Cerebellar cortex (tissue), 1 donor: ENCODE results near the gene MAX.
"Not testable (repeated sequence)": the region's sequence is repeated elsewhere in the genome, so short reads cannot be mapped to it uniquely, and the experiment has no call there.

Source experiments
- DNase-seq: peaks from one replicate; pipeline ENCODE4 v3.0.0-alpha.2; 2015; ENCODE audit warnings: low spot score

MAX gene

DNA sequence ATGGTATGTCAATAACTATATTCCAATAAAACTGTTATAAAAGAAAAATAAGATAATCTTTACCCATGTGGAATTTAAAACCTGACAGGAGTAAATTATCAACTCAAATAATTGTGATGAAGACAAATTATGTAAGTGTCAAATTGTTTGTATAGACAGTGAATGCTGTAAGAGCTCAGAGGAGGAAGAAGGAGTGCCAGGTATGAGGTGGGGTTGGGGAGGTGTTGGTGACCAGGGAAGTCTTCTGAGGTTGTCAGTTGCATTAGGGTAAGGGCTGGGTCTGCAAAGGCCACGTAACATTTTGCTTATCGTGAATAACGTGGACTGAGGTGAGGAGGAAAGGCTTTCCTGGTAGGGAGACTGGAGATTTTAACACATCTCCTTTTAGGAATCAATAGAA, 2.5 kb upstream of the MAX start:
- no peak for DNase-seq

DNA sequence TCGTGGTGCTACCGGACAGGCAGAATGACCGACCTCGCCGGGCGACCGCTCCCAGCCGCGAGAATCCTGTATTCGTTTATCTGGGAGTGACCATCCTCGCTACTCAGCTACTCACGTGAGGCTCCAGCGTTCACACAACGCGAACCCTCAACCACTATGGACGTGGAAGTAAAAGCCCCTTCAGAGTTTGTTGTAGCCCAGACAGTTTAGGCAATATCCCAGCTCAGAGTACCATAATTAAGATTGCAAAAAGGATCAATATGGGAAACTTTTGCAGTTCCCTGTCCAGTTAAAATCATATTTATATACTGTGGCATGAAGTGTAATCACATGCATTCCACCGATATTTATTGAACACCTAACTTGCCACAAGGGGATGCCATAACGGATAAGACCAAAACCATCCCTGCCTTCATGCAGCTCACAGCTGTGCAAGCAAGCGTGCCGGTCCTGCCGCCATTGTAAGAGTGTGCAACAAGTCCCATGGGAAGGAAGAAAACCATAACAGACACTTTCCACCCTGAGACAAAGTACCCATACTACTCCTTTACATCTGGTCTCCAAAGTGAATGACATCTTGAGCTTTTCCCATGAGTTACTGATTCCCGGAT, 938 bp upstream of the MAX start:
- DNase-seq = no peak

DNA sequence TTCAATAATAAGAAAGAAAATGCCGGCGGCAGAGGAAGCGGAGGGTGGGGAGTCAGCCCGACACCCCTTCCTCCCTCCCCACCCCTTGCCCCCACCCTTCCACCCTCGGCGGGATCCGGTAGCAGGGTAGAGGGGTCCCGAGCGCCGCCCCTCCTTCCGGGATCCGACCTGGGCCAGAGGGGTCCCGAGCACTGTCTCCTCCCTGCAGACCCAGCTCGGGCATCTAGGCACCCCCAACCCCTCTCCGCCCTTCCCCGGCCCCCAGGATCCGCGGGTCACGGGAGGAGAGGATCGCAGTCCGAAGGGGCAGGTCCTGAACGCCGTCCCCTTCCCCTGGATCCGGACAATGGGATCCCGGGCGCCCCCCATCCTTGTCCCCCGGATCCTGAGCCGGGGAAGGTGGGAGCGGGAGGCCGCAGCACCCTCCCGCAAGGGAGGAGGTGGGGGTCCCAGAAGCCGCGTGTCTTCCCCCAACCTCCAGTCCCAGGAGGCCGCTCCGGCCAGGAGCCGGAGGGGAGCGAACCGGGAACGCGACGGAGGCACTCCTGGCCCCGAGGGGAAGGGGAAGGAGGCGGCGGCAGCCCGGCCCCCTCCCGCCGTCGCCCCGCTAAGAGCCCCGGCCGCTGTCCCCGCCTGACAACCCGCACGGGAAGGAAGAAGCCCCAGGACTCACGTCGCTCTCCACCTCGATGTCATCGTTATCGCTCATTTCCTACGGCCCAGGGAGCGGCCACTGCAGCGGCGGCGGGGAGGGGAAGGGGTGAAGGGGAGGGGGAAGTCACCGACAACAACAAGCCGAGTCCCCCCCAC, 481 bp downstream of the MAX start:
- DNase-seq = no peak

DNA sequence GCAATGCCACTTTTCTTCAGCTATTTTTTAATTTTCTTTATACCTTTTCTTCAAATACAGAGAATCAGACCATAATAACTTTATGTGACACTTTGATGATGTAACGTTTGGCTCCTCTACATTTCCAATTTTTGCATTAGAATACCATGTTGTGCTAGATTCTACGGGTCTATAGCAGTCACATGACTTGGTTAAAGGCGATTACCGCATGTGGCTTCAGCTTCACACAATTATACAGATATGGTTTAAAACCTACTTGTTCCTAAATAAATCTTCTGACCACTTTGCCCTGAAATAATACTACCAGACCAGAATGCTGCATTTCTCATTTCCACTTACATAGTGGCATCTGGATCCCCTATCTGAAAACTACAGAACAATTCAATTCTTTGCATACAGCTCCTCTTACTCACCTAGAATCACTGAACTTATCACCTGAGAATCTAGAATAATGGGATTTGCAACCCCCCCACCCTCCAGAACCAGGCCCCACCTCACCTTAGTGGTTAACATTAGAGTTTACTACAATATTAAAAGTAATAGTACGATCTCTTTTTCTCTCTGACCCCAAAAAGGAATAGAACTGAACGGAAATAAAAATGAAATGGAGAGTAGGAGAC, 1.3 kb downstream of the MAX start:
- DNase-seq = no peak

DNA sequence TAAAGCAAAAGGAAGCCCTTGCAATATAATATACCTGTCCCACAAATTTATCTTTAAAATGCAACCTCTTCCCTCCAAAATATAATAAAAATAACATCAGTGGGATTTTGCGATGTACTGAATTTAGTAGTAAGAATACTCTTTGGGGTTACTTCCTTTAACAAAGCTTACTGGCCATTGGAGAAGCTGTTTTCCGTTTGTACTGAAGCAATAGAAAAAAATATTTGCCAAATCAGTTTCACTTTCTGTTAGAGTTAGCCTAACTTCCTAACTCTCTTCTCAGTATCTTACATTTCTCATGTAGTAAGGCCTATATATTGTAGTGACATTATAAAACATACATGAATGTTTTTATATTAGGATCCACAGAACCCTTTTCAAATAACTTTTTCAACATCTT, 3.7 kb downstream of the MAX start:
- no peak for DNase-seq

DNA sequence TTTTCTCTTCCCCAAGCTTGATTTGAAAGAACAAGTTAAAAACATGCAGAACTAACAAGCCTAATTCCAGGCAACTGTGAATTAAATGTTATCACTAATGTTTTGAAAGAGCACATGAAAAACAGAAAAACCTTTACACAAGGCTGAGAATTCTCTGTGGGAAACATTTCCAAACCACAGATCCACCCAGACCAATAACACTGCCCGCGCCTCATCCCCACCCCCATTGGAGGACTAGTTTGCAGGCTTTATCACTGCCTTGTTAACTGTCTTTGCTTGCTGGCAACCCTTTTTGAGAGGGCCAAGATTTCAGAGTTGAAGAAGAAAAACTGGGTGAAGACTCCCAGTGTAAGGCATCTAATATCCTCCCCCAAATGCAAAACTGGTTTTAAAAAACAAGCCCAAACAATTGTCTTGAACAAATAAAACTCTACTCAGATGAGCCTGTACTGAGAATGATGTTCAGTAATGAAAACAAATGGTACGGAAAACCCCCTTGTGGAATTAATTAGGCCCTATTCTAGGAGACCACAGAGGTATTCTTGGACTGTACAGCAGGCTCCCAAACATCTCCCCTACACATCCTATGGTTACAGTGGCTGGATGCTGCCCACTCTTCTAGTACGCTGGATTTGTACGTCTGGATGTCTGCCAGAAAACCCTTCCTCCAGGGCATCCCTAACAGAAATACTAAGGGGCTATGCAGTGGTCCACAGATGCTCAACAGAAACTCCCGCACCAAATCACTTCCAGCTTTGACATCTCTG, 5.8 kb downstream of the MAX start:
- DNase-seq = no peak

DNA sequence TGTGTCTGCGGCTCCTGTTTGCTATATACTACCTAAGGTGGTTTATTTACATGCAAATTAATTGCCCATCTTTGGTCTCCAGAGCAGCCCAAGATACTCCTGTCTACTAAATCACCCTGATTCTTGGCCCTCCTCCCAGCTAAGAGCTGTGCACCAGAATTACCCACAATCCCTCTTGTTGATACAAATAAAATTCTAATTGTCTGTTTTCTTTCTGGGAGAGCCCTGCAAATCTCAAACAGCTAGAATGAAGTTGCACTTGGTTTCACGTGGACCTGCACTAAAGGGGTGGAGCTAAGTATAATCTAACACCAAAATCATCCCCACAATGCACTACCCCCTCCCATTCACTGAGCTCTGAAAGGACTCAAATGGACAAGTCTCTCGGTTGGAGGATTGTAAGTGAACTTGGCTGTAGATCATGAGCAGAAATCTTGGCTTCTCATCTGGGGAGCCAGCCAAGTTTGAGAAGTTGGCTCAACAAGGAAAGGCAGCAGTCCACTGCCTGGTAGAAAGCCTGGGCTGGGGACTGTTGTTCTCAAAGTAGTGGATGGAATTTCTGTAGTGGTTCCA, 6.6 kb downstream of the MAX start:
- DNase-seq = peak; percentile 77

DNA sequence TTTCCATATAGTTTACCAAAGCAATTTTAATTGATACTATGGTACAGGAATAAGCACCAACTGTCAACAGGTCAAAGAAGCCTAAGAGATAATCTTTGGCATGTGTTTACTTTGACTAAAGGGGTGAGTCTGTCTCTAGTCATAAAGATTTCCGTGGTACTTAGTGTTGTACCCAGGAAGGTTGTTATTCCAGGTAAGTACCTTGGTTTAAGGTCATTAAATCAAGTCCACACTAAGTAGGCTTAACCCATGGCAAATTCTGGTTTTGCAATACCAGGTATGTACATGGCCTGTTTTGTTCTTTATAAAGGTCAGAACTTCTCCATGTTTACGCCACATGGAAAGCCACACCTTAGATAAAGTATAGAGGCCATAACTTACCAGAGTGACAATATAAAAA, 10.0 kb downstream of the MAX start:
- DNase-seq = no peak

DNA sequence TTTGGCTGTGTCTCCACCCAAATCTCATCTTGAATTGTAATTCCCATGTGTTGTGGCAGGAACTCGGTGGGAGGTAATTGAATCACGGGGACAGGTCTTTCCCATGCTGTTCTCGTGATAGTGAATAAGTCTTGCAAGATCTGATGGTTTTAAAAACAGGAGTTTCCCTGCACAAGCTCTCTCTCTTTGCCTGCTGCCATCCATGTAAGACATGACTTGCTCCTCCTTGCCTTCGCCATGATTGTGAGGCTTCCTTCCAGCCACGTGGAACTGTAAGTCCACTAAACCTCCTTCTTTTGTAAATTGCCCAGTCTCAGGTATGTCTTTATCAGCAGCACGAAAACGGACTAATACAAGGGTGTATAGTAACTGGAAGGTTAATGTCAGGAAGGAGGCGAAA, 14.5 kb downstream of the MAX start:
- DNase-seq = not testable (repeated sequence)

DNA sequence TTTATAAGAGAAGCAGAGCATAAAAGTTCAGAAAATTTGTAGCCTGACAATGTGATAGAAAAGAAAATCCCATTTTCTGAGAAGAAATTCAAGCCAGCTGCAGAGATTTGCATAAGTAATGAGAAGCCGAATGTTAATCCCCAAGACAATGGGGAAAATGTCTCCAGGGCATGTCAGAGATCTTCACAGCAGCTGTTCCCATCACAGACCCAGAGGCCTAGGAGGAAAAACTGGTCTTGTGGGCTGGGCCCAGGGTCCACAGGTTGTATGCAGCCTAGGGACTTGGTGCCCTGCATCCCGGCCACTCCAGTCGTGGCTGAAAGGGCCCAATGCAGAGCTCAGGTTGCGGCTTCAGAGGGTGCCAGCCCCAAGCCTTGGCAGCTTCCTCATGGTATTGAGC, 15.6 kb downstream of the MAX start:
- DNase-seq = not testable (repeated sequence)

DNA sequence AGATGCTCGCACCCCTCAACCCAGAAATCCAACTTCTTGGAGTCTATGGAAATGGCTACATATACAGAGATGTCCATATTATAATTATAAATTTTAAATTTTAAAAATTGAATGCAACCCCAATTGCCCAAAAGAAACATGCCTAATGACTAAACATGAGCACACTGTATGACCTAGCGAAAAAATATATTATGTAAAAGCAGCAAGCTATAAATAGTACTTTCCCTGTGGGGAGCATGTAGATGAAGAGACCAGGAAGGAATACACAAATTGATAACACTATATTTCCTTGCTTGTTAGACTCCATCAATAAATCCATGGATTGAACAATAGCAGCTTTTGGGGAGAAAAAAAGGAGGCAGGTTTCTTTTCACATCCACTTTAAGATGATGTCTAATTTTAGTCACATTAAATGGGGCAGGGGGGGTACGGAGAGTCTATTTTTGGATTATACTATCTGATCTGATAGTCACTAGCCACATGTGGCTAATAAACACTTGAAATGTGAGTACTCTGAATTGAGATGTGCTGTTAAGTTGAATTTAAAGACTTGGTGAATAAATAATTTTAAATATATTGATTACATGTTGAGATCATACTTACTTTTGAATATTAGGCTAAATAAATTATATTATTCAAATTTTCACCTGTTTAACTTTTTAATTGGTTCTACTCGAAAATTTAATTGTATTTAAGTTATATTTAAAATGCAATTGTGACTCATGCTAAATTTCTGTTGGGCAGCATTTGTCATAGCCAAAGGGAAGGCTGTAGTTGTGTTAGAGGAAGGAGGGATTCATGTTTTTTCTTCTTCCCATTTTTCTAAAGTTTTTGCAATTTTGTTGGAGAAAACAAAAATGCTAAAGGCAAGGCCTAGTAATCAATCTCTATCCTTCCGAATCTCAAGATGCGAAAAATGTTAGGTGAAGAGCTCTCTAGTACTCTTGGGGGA, 17.5 kb downstream of the MAX start:
- no peak for DNase-seq

DNA sequence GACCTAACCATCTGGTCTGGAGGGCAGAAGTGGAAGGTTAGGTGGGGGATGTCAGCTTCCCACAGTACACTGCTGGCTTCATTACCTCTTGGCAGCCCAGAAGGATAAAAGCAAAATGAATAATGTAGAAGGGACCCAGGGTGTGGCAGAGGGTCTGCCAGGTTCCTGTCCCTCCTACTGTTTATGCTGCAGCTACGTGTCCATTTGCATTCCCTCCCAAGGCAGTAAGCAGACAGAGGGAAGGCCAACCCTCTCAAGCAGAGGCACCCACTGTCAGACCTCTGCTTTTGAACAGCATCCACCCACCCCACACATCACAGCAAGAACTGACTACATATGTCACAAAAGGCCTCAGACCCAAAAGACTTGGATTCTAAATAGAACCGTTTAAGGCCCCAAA, 19.4 kb downstream of the MAX start:
- peak; percentile 30 for DNase-seq

DNA sequence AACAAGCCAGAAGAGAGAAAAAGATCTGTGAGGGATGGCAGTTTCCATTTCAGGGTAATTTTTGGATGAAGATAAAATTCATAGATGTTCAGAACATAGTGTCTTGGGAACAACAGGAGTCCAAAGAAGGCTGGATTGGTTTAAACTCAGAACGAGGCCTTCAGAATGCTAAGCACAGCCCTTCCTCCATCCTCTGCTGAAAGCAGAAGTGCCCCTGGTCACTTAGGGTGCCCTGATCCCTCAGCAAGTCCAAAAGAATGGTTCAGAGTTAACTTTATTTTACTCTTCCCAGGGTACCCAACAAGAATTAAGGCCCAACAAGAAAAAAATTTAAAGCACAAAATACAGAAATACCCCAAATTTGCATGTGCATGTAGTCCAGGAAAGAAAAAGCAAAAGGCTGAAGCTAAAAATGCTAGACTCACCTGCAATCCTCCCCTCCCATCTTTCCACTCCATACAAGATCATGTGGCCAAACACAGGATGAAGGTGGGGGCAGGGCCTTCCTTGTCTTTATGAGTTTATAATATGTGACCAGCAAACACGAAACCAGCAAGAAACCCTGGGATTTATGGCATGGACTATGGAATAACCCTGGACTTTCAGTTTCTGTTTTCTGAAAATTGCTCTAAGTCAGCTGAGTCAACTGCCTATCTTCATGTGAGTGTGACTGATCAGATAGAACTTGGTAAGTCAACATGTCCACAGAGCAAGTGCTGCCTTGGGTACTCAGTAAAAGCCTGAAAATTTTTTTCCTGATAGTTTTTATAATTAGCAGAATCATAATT, 21.2 kb downstream of the MAX start:
- no peak for DNase-seq

DNA sequence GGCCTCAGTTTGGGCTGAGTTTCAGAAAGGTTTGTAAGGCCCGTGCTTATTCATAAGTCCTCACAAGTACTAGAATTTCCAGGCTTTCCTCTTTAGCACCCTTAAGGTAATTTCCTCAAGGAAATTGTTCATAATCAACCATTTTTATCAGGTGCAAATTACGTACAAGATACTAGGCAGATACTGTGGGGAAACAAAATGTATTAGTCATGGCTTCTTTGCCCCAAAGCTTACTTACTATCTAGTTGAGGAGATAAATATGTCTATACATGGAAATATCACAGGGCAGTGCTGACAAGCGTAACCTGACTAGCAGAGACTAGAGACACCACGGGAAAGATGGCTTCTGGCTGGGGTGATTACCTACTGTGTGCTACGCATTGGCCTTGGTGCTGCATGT, 22.5 kb downstream of the MAX start:
- DNase-seq = no peak

DNA sequence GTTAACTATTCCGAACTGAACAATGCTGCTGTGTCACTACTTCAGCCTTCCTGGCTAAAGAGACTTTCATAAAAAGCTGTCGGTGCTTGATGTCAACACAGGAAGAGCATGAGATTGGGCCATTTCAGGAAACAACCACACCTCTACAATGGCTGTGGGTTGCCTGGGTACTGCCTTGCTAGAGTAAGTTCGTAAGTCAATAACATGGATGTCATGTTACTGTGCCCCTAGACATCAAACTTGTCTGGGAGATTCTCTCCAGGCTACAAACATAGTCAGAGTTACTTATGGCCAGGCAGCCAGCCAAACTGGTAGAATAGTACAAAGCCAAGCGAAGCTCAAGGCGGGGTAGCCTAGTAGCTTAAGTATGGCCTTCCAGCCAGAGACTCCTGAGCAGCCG, 23.1 kb downstream of the MAX start:
- no peak for DNase-seq

DNA sequence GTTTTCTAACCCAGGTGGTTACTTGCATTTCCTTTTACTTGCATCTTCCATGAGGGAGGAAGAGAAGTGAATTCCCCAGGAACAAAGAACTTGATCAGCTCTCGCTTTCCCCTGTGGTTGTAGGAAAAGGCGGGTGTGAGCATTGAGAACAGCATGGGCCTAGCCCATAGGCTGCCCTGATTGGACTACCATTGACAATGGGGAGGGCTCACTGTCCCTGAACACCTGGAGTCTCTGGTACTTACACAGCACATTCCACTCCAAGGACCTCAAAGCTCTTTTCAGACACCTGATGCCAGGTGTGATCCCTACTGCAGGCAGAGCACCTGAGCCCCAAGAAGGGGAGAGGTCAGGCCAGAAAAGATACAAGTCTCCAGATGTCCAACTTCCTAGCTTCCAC, 25.0 kb downstream of the MAX start:
- DNase-seq = no peak

DNA sequence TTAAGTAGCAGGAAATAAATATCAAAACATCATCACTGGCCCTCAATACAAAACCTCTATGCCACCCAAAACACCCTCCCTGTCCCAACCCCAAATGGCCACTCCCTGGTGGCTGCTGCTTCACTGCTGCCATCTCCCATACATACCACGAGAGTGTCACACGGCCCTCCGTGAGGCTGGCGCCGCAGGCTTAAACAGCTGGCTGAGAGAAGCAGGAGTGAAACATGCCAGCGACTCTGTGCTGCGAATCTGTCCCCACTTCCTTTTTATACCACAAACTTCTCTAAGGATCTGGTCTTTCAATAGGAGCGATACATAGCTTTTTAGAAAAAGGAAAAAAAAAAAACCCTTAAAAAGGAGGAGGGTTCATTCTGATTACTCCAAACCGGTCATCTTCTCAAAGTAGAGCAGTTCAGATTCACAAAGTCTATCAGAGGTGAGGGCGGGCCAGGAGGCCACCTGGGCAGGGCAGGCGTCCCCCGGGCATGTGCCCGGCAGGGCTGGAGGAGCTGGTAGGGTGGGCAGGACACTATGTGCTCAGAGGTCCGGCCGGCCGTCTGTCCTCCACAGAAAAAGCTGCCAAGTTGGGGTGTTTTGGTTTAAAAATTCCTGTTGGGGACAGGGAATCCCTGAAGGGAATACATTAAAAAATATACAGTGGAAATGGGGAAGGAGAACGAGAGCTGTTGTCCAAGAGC, 26.5 kb downstream of the MAX start:
- no peak for DNase-seq

DNA sequence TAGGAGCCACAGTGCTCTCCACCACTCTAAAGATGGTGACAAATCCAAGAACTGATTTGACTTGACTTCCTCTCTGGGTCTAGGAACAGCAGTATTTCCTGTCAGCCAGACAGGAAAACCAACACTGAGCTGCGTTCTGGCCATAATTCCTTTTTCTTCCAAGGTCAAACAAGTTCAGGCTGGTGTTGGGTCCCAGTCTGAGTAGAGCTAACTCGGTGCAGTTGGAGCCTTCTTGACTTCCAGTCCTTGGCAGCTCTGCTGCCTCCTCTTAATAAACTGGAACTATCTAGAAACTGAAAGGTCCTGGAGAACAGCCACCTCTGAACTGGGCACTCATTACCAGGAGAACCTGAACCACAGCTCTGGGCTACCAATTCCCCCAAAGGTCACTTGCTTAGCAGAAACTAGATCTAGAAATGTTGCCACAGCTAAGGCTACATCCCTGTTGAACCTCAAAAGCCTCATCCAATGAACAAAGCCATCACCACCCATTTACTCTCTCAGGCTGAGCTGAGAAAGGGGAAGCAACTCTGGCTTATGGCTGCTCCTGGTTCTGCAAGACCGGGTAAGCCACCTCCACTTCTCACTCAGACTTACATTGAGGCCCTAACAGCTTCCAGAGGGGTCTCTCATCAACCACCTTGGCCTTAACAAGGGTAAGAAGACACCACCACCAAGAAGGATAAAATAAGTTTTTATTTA, 27.7 kb downstream of the MAX start:
- no peak for DNase-seq

DNA sequence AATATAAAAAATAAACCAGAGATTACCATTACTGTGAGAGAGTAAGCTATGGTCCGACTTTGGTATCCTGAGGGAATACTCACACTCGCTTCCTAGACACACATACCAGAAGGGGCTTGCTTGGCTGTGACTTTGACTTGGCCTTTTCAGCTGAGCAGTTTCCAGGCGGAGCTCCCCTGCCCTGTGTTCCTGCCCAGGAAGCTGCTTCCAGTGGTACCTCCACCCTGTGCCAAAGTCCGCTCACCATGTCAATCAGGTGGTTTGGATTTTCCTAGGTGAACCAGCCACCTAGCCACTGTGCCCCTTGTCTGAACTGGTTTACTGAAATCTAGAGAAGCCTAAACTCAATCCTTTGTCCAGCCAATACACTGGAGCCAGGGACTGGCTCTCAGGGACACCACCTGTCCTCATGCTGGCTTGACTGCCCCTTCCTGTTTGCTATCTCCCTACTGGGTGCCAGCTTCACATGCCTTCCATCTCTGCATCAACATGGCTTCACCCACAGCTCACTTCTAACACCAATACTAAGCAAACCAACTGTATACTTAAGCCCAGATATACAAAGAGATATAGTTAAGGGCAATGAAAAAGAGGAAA, 28.6 kb downstream of the MAX start:
- peak; percentile 51 for DNase-seq
